ENCODE measurements around the gene ZDHHC17. TPM values are rescaled to one million over a fixed set of nuclear protein-coding genes. Genes with fewer than 3 reads are reported as not detected.

The ZDHHC17 gene
- total RNA-seq, 2 experiments from 2014 or later: 31.7 to 37.4 TPM

GRCh38 chr12:76901628-76902380 is 137.9 kb downstream of the ZDHHC17 start:
- no peak for ATAC-seq (ENCODE audit: low read depth)
- Mint-ChIP-seq H3K9me3 (no peaks in the 10 kb centered on the region), H3K27ac (no peak overlapping the region), H3K27me3 (peaks cover 2% of the 10 kb centered on the region), H3K4me3 (no peak overlapping the region), H3K36me3 (no peaks in the 10 kb centered on the region), H3K4me1 (peaks cover 7% of the 10 kb centered on the region)
- no peak for DNase-seq
- POLR2A ChIA-PET: no interaction called here

Other genes with a start within 250 kb of the ZDHHC17 start
- 100 to 1,000 TPM; 101 TPM for gene OSBPL8, start 204.3 kb upstream of the ZDHHC17 start, total RNA-seq
- under 1 TPM in 1 of 2 experiments, not detected in 1; 0.42 TPM for gene CSRP2, start 114.9 kb downstream of the ZDHHC17 start, total RNA-seq

Data from activated naive CD8-positive, alpha-beta T cell treated with anti-CD3 and anti-CD28 coated beads, Interleukin-2, amount 10 ng/mL, durations not matched to agents 7 days and 5 days (primary cell).